ELR (cell line): ENCODE data around the gene FGFRL1.
A peak's percentile ranks its signal among the peaks of the same experiment; 100 is the strongest.
"Not testable (repeated sequence)": the region's sequence is repeated elsewhere in the genome, so short reads cannot be mapped to it uniquely, and the experiment has no call there.

Experiments
- DNase-seq: peaks from one replicate; pipeline ENCODE4 v3.0.0-alpha.2; 2015; ENCODE audit warnings: low read depth

FGFRL1 gene

GRCh38 chr4:1052231-1052671 lies 40.8 kb downstream of the FGFRL1 start:
- no peak for DNase-seq

GRCh38 chr4:1053080-1053661 lies 41.7 kb downstream of the FGFRL1 start:
- peak; percentile 24 for DNase-seq

GRCh38 chr4:1053891-1054290 lies 42.5 kb downstream of the FGFRL1 start:
- not testable (repeated sequence) for DNase-seq

- not testable (repeated sequence) for DNase-seq
Observed at GRCh38 chr4:1054696-1055242, 43.3 kb downstream of the FGFRL1 start.

- DNase-seq, result not testable (repeated sequence)
Observed at GRCh38 chr4:1055243-1055701, 43.8 kb downstream of the FGFRL1 start.

GRCh38 chr4:1055721-1056590 lies 44.5 kb downstream of the FGFRL1 start:
- no peak for DNase-seq

GRCh38 chr4:1056671-1057402 lies 45.4 kb downstream of the FGFRL1 start:
- no peak for DNase-seq

GRCh38 chr4:1057403-1057745 lies 45.9 kb downstream of the FGFRL1 start:
- no peak for DNase-seq

GRCh38 chr4:1058198-1058996 lies 47.0 kb downstream of the FGFRL1 start:
- DNase-seq, result no peak

GRCh38 chr4:1058997-1059665 lies 47.7 kb downstream of the FGFRL1 start:
- DNase-seq, result no peak

GRCh38 chr4:1060121-1060520 lies 48.7 kb downstream of the FGFRL1 start:
- DNase-seq, result no peak

- no peak for DNase-seq
Observed at GRCh38 chr4:1060621-1061020, 49.2 kb downstream of the FGFRL1 start.

- DNase-seq, result no peak
Observed at GRCh38 chr4:1061056-1061700, 49.8 kb downstream of the FGFRL1 start.

GRCh38 chr4:1061760-1062159 lies 50.3 kb downstream of the FGFRL1 start:
- DNase-seq, result no peak

GRCh38 chr4:1062419-1062818 lies 51.0 kb downstream of the FGFRL1 start:
- no peak for DNase-seq

- DNase-seq, result no peak
Observed at GRCh38 chr4:1065732-1066131, 54.3 kb downstream of the FGFRL1 start.

- DNase-seq, result no peak
Observed at GRCh38 chr4:1069394-1069793, 58.0 kb downstream of the FGFRL1 start.

- DNase-seq, result peak; percentile 67
Observed at GRCh38 chr4:1072830-1073446, 61.5 kb downstream of the FGFRL1 start.

- DNase-seq, result no peak
Observed at GRCh38 chr4:1074077-1074476, 62.7 kb downstream of the FGFRL1 start.

GRCh38 chr4:1075225-1075624 lies 63.8 kb downstream of the FGFRL1 start:
- DNase-seq, result no peak
